GM19395 (cell line): ENCODE results near the gene METTL8.
"Not testable (repeated sequence)": the region's sequence is repeated elsewhere in the genome, so short reads cannot be mapped to it uniquely, and the experiment has no call there.

Experiments used
- ATAC-seq: cut with Tn5 transposase; IDR thresholded peaks from one replicate; pipeline ENCODE4 v1.9.1; 2021; ENCODE audit warnings: mild to moderate bottlenecking, moderate library complexity; ENCODE audit not compliant: unreplicated experiment

Gene METTL8

DNA sequence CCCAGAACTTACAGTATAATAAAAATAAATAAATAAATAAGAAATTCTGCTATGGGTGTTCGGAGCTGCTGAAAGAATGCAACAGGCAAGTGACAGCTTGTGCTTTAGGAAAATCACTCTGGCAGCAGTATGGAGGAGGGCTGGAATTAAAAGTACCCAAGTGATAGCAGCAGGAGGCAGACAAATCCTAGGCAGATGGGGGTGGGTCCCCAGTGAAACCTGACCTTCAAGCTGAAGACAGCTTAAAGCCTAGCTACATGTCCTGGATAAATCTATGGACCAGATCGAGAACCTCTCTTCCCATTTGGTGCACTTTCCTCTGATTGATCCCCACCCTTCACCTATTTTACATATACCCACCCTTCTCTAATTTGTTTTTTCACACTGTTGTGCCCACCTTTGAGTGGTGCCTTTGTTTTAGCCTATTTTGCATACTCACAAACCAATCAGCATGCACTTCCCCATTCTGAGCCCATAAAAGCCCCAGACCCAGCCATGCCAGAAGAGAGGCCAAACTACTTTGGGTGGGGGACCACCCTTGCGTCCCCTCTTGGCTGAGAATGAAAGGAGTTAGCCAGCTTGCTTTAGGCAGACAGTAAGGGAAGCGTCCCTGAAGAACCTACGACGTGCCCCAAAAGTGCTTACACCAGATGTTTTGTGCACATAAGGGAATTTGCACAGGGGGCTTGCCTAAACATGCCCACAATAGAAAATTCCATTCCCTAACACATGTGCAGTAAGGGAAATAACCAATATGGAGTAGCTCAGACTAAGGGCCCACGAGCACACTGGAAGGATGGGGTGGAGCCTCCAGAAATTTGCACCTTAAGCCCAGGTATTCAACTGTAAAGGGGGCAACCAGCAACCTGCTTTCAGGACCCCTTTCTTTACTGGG is 3.0 kb downstream of the METTL8 start:
- ATAC-seq = no peak

DNA sequence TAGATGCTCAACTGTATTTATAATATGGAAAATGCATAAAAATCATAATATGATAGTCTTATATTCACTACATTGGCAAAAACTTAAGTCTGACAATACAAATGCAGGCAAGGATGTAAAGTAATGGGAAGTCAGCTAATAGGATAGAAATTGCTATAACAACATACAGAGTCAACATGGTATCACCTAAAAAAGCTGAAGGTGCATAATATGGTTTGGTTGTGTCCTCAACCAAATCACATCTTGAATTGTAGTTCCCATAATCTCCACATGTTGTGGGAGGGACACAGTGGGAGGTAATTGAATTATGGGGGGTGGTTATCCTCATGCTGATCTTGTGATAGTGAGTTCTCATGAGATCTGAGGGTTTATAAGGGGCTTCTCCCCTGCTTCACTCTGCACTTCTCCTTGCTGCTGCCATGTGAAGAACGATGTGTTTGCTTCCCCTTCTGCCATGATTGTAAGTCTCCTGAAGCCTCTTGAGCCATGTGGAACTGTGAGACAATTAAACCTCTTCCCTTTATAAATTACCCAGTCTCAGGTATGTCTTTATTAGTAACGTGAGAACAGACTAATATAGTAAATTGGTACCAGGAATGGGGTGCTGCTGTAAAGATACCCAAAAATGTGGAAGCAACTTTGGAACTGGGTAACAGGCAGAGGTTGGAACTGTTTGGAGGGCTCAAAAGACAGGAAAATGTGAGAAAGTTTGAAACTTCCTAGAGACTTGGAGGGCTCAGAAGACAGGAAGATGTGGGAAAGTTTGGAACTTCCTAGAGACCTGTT is 10.9 kb downstream of the METTL8 start:
- not testable (repeated sequence) for ATAC-seq

DNA sequence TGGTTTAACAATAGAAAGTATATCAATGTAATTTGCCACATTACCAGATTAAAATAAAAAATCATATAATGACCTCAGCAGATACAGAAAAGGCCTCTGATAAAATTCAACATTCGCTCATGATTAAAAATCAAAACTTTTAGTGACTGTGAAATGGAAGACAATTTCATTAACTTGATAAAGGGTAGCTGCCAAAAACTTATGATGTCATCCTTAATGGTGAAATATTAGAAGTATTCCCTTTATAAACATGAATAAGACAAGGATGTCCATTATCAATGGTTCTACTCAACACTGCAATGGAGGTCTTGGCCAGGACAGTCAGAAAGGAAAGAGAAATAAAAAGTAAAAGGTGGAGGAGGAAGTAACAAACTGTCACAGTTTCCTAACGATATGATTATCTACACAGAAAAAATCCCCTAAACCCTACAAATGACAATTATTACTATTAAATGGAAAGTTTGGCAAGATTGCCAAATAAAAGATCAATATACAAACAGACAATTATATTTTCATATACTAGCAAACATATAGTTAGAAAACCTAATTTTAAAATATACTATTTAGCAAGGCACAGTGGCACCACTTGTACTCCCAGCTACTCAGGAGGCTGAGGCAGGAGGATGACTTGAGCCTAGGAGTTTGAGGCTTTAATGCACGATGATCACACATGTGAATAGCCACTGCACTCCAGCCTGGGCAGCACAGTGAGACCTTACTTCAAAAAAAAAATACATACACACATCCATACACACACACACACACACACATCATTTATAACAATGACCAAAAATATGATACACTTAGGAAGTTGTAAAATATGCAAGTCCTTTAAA is 12.8 kb downstream of the METTL8 start:
- ATAC-seq = no peak

DNA sequence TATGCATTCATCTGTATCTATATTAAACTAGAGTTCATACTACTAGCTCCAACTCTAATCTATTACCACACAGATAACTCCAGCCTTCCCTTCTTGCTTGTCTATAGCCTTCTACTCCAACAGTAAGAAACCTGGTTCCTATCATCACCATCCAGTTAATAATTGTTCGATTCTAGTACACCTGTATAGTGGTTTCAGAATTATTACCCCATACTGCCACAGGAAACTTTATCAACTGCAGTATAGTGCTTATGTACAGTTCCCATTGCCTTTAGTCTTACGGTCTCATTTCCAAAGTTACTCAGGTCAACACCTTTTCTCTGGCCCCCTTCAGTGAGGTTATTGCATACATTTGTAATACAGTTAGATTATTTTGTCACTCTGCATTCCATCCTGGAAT is 14.5 kb downstream of the METTL8 start:
- no peak for ATAC-seq

DNA sequence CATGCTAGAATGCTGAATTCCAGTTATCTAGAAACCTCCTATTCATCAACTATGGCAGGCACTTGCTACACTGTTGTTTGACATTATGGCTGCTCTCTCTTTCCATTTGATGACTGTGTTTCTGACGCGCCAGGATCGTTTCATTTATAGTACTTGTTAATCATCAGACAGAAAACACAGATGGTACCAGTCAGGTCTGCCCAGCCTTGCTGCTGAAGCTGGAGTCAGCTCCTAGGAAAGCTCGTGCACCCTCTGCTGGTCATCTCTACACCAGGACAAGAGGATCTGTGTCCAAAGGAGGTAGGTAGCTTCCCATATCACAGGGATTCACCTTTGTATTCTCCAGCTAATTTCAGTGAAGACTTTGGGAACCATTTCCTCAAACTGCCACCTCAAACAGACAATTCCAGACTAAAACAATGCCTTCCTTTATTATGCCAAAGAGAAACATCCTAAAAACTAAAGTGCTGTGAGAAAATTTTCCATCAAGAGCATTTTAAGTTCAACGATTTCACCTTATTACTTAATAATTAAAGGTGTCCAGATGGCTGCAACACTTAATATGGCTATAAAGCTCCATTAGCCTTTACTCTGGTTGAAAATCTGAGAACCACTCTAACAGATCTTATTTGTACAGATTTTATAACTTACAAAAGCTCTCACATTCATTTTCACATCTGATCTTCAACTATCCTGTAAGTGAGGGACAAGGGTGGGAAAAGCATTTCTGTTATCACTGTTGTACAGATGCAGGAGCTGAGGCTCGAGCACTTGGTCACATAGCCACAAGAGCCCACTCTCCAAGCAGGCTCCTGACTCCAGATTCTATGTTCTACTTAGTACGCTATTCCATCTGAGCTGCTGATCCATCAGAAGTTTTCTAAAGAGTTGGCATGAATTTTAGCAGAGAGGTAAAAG is 17.5 kb downstream of the METTL8 start:
- ATAC-seq = peak; percentile 87

DNA sequence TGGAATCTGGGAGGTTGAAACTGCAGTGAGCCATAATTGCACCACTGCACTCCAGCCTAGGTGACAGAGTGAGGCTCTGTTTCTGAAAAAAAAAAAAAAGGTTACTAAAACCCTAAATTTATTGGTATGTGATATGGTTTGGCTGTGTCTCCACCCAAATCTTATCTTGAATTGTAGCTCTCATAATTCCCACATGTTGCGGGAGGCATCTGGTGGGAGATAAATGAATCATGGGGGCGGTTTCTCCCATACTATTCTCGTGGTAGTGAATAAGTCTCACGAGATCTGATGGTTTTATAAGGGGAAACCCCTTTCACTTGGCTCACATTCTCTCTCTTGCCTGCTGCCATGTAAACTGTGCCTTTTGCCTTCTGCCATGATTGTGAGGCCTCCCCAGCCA is 19.1 kb downstream of the METTL8 start:
- not testable (repeated sequence) for ATAC-seq

DNA sequence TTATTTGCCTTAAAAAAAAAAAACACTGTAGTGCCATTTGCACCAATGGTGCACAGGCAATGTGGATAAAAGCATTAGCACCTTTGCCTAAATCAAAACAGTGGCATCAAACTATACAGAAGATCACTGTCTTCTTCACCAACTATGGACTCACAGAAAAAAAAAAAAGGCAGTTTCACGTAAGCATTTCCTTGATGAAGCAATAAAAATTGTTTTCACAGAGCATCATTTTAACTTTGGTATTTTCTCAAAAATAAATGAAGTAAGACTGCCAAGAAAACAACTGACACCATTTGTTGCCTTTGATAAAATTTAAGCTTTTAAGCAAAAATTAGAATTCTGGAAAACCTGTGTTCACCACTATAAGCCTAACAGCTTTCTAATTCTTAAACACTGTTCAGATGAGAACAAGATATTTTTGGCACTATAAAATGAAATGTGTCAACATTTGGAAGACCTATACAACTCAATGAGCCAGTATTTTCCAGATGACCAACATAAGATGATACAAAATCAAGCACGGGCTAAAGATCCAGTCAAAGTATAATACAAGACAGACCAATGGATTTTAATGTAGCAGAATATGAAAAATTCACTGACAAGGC is 21.1 kb downstream of the METTL8 start:
- no peak for ATAC-seq

DNA sequence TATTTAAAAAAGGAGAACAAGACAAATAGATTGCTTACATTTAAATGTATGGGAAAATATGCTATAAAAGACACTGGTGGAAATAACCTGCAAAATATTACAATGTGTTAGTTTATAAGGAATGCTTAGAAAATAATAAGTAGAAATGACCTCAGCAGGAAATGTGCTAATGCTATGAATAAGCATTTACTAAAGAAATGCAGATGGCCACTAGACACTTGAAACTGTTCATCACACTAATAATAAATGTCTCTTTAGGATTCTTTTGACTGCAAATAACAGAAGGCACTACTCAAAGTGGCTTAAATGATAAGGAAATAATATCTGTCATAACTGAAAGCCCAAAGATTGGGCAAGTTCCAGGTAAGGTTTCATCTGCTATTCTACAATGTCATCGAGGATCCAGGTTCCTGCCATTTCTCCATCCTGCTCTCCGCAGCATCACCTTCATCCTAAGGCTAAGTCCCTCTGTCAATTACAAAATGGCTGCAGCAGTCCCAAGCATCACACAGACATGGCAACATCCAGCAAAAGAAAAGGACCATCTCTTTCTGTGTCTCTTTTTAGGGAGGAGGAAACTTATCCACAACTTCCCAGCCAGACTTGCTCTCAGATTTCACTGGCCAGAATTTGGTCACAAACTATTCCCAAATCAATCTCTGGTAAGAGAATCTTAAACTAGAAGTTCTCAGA is 21.9 kb downstream of the METTL8 start:
- ATAC-seq = no peak

DNA sequence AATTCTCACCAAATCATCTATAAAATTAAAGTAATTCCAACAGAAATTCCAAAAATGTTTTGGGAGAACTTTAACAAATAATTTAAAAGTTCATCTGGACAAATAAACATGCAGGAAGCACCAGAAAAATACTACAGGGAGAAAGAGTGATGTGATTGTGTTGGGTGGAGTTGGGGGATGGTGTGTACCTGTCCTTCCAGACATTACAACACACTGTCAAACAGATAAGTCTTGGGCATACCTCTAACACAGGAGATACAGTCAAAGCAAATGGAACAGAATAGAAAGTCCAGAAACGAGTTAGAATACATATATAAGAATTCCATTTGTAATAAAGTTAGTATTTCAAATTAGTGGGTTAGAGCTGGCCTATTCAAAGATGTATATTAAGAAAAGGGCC is 22.6 kb downstream of the METTL8 start:
- ATAC-seq = no peak

DNA sequence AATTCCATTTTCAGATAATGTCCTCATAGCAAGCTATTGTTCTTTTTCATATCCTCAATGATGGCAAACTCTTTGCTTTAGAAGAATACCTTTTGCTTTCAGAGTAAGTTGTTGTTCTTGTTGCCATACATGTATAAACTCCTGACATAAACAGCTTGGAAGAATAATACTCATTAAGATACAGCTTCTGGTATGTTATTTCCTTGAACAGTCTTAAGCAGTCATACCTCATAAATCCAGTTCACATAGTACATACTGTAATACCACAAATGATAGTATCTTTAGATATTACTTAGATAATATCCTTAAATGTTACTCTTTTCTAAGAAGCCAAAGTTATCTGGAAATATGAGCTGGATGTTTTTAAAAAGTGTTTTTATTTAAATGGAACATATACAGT is 23.2 kb downstream of the METTL8 start:
- ATAC-seq = no peak

DNA sequence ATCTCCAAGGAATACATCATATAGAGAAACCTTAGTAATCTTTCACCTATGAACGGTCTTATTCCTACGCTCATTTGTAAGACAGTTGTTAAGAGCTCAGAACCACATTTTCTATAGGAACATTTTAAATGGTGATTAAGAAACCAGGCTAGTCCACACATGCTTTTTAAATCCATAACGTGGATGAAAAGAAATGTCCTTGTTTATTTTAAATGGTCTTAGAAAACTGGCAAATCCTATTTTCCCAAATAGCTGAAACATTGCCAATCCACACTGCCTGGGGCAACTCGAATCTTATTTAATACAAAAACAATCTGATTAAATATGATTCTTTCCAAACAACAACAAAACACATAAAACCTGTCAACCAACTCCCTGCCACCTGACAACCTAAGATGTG is 23.7 kb downstream of the METTL8 start:
- no peak for ATAC-seq

DNA sequence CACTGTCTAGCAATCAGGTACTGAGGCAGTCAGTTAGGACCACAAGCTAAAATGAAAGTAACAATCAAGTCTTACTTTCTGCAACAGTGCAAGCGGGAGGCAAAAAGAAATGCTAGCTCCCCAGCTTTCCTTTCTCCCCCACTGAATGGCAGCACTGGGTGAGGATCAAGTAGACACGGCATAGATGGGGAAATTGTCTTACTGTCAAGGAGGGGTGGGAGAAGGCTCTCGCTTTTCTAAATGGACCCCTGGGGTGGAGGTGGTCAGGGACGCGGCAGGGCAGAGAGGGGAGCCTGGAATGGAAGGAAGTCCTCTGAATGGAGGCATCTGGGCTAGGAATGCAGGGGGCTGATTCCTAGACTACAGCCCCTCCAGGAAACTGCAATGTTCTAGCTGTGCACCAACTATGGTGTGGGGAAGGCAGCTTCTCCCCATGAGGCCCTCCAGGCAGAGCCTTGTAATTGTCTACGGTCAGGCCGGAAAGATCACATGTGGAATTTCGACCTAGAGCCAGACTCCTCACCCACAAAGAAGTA is 24.3 kb downstream of the METTL8 start:
- peak; percentile 42 for ATAC-seq

DNA sequence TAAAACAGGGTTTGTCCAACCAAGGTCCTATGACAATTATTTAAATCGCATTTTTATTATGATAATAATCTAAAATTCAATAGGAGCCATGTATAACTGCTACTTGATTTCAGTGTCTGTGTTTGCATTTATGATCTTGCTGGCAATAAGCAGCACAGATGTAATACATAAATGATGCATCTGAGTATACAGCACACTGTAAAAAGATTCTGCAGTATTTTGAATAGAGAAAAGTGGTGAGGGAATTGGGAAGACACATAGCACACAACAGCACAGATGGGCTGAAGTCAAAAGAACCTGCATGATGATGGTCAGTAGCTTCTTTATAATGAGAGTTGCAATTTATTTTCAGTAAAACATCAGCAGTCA is 26.1 kb downstream of the METTL8 start:
- ATAC-seq = peak; percentile 2

DNA sequence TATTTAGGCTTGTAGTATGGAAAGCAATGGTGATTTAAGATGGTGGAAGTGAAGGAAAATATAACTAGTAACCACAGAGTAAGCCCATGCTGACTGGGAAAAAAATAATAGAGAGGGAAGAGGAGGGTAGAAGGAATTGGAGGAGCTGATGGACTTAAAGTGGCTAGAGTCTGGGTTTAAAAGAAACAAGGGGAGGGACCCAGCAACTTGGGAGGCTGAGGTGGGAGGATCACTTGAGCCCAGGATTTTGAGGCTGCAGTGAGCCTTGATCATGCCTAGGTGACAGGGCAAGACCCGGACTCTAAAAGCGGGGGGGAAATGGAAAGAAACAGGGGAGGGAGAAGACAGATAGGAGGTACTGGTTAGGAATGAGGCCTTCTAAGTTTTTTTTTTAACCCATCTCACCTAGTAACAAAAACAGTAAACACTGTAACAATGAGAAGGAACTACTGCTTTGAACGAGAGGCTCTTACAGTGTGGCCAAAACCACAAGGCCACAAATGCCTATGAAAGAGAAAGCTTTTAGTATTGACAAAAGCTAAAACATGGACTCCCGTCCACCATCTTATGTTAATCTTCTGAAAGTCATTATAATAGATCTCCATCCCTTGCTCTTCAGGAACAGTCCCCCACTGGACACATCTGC is 26.6 kb downstream of the METTL8 start:
- peak; percentile 68 for ATAC-seq

DNA sequence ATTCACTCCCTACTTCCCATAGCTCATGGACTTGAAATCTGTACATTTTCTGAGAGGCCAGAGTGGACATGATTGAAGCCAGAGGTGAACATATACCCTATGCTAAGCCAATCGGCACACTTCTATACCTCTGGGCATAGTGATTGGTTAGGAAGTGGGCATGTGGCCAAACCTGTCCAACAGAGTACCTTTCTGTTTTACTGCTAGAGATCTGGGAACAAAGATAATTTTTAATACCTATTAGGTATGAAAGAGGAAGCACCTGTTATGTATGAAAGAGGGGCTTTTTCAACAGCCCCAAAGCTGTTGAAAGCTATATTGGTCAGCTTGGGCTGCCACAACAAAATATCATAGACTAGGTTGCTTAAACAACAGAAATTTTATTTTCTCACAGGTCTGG is 27.7 kb downstream of the METTL8 start:
- ATAC-seq = peak; percentile 51

DNA sequence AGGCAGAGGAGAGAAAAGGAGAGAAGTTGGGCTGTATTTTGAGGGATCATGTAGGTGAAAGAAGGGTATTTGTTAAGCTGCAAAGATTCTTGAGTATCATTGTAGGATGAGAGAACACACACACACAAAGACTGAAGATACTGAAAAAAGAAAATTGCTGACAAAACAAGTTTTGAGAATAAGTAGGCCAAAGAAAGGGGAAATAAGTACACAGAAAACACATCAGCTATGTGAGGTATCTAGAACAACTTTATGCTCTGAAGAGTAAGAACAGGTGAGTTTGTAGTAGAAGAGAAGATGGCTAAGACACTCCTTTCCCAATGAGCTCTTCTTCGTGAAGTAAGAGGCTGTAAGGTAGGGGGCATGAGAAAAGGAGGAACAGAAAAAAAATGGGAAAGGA is 28.2 kb downstream of the METTL8 start:
- no peak for ATAC-seq

DNA sequence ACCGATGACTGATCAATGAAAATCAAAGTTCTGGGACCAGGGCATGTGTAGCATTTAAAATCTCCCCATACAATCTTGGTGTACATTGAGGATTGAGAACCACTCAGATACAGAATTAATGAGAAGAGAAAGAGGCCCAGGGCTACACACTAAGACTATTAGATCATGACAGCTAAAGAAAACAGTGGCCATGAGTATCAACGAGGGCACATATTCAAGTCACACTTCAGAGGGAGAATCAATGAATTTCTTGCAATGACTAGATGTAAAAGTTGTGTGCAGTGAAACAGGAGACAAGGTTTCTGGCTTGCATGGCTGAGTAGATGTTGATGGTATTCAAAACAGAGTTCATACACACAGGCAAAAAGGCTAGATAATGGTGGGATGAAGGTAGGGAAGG is 29.1 kb downstream of the METTL8 start:
- no peak for ATAC-seq

DNA sequence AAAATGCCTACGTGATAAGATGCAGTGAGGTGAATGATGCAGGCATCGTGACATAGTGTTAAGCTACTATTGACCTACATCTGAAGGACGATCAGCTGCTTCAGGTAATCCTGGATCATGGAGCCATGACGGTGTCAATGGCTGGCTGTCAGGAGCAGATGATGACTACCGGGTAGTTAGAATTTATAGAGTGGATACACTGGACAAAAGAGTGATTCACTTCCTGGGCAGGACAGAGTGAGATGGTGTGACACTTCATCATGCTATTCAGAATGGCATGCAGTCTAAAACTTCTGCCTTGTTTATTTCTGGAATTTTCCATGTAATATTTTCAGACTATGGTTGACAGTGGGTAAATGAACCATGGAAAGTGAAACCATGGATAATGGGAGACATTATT is 29.5 kb downstream of the METTL8 start:
- ATAC-seq = no peak
